C4-2B (cell line): ENCODE measurements around the gene NEK1.
"Not testable (repeated sequence)": the region's sequence is repeated elsewhere in the genome, so short reads cannot be mapped to it uniquely, and the experiment has no call there.

Experiments
- CTCF ChIP-seq: fragments of 450-650 bp; conservative IDR thresholded peaks from 2 replicates; pipeline ENCODE4 v1.5.1; 2017; ENCODE audit warnings: mild to moderate bottlenecking
- ZFX ChIP-seq: fragments of 450-650 bp; IDR thresholded peaks from 2 replicates; pipeline ENCODE4 v1.6.1; 2017

GRCh38 chr4:169569188-169569587, 43.2 kb downstream of the NEK1 start:
- not testable (repeated sequence) for TF ChIP-seq CTCF, ZFX
